HG03354 (cell line): ENCODE data around the gene WSB1.
"Not testable (repeated sequence)": the region's sequence is repeated elsewhere in the genome, so short reads cannot be mapped to it uniquely, and the experiment has no call there.

Experiments used
- ATAC-seq: cut with Tn5 transposase; IDR thresholded peaks from one replicate; pipeline ENCODE4 v1.9.1; 2021; ENCODE audit warnings: mild to moderate bottlenecking; ENCODE audit not compliant: unreplicated experiment, poor library complexity, severe bottlenecking

Gene WSB1

GRCh38 chr17:27310565-27311110 is 16.7 kb downstream of the WSB1 start:
- ATAC-seq: no peak

- no peak for ATAC-seq
Measured at GRCh38 chr17:27313301-27313700, 19.4 kb downstream of the WSB1 start.

GRCh38 chr17:27315322-27315721 is 21.4 kb downstream of the WSB1 start:
- no peak for ATAC-seq

- ATAC-seq: no peak
Measured at GRCh38 chr17:27315796-27316465, 22.0 kb downstream of the WSB1 start.

- ATAC-seq: no peak
Measured at GRCh38 chr17:27318228-27318627, 24.3 kb downstream of the WSB1 start.

- no peak for ATAC-seq
Measured at GRCh38 chr17:27318633-27319032, 24.7 kb downstream of the WSB1 start.

- ATAC-seq: no peak
Measured at GRCh38 chr17:27319541-27320221, 25.8 kb downstream of the WSB1 start.

- no peak for ATAC-seq
Measured at GRCh38 chr17:27320222-27320560, 26.3 kb downstream of the WSB1 start.

- no peak for ATAC-seq
Measured at GRCh38 chr17:27321372-27321771, 27.5 kb downstream of the WSB1 start.

GRCh38 chr17:27322026-27322425 is 28.1 kb downstream of the WSB1 start:
- ATAC-seq: no peak

- no peak for ATAC-seq
Measured at GRCh38 chr17:27322690-27323508, 29.0 kb downstream of the WSB1 start.

- ATAC-seq: no peak
Measured at GRCh38 chr17:27323538-27324215, 29.8 kb downstream of the WSB1 start.

GRCh38 chr17:27324771-27325339 is 30.9 kb downstream of the WSB1 start:
- ATAC-seq: no peak

GRCh38 chr17:27326051-27326450 is 32.1 kb downstream of the WSB1 start:
- no peak for ATAC-seq

- ATAC-seq: no peak
Measured at GRCh38 chr17:27326585-27326984, 32.7 kb downstream of the WSB1 start.

- no peak for ATAC-seq
Measured at GRCh38 chr17:27327397-27327796, 33.5 kb downstream of the WSB1 start.

- ATAC-seq: no peak
Measured at GRCh38 chr17:27327871-27328270, 34.0 kb downstream of the WSB1 start.

GRCh38 chr17:27328686-27329085 is 34.8 kb downstream of the WSB1 start:
- ATAC-seq: not testable (repeated sequence)

- ATAC-seq: no peak
Measured at GRCh38 chr17:27329146-27329805, 35.4 kb downstream of the WSB1 start.
